GM06990 (cell line): Measurements from ENCODE around the gene DENND1A.

Experiments used
- DNase-seq: peaks from one replicate; pipeline ENCODE4 v3.0.0-alpha.2; 2011; ENCODE audit not compliant: insufficient read length; ENCODE audit errors: extremely low read depth
- H3K27me3 ChIP-seq: replicated peaks from 2 replicates; pipeline ENCODE4 v1.6.0; 2011; ENCODE audit warnings: low read length; ENCODE audit not compliant: control insufficient read depth, insufficient read depth
- H3K36me3 ChIP-seq: 2 replicates; pipeline ENCODE4 v1.5.1; 2011; ENCODE audit warnings: low read length; ENCODE audit not compliant: control insufficient read depth, insufficient read depth
- H3K4me3 ChIP-seq: replicated peaks from 2 replicates; pipeline ENCODE4 v1.5.1; 2011; ENCODE audit warnings: low read depth, mild to moderate bottlenecking, control low read depth, low read length
- TF ChIP-seq, protein P1 (sequence below): IDR thresholded peaks from 2 replicates; pipeline ENCODE4 v1.5.1; 2011; ENCODE audit warnings: low read length, control low read depth, mild to moderate bottlenecking, inconsistent platforms; ENCODE audit not compliant: insufficient read depth, poor library complexity, severe bottlenecking

Gene DENND1A

GRCh38 chr9:123471843-123472570, 457.9 kb downstream of the DENND1A start:
- TF ChIP-seq, protein P1, sequence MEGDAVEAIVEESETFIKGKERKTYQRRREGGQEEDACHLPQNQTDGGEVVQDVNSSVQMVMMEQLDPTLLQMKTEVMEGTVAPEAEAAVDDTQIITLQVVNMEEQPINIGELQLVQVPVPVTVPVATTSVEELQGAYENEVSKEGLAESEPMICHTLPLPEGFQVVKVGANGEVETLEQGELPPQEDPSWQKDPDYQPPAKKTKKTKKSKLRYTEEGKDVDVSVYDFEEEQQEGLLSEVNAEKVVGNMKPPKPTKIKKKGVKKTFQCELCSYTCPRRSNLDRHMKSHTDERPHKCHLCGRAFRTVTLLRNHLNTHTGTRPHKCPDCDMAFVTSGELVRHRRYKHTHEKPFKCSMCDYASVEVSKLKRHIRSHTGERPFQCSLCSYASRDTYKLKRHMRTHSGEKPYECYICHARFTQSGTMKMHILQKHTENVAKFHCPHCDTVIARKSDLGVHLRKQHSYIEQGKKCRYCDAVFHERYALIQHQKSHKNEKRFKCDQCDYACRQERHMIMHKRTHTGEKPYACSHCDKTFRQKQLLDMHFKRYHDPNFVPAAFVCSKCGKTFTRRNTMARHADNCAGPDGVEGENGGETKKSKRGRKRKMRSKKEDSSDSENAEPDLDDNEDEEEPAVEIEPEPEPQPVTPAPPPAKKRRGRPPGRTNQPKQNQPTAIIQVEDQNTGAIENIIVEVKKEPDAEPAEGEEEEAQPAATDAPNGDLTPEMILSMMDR, result no peak

DNA sequence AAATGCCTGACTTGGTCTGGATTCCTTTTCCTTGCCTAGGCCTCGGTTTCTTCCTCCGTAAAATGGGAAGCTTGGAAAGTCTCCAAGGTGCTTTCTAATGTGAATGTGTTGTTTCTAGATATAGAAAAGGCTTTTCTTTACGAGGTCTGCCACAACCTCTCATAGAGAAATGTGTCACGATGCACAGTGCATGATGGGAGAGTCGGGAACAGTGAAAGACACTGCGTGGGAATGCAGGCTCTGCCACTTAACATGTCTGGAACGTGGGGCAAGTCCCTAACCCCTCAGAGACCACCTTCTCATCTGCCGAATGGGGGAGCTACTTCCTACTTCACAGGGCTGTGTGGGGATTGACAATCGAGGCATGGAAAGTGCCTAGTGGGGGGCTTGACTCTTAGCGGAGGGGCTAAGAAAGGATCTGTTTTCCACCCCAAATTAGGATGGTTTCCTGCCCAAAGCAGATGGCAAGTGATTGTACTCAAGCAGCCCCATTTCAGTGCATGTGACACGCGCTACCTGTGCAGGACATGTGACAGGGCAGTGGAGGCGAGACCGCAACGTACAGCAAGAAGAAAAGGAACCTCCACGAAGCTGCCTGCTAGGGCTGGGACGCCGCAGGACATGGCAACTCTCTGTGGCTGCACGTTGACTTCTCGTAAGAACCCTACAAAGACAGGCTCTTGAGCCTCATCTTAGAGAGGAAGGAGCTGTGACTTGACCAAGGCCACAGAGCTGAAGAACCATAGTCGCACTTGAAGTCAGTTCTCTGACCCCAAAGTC, 458.7 kb downstream of the DENND1A start:
- Histone ChIP-seq H3K4me3 (no peak overlapping the region), H3K36me3 (no peaks in the 10 kb centered on the region; the same call in 1 of the 2 replicates), H3K27me3 (no peaks in the 10 kb centered on the region)
- no peak for DNase-seq
- TF ChIP-seq, protein P1, result no peak

More at GRCh38 chr9:123471843-123472570, 457.9 kb downstream of the DENND1A start:
- DNase-seq, result no peak
- H3K4me3 ChIP-seq, result no peak overlapping the region
- H3K36me3 ChIP-seq, result no peaks in the 10 kb centered on the region; the same call in 1 of the 2 replicates
- no peaks in the 10 kb centered on the region for H3K27me3 ChIP-seq

- H3K4me3 ChIP-seq, result no peak overlapping the region
- no peaks in the 10 kb centered on the region for H3K27me3 ChIP-seq
- TF ChIP-seq, protein P1, result no peak
- H3K36me3 ChIP-seq, result no peaks in the 10 kb centered on the region; the same call in 1 of the 2 replicates
- no peak for DNase-seq
Observed at GRCh38 chr9:123470121-123470782, 459.7 kb downstream of the DENND1A start.

DNA sequence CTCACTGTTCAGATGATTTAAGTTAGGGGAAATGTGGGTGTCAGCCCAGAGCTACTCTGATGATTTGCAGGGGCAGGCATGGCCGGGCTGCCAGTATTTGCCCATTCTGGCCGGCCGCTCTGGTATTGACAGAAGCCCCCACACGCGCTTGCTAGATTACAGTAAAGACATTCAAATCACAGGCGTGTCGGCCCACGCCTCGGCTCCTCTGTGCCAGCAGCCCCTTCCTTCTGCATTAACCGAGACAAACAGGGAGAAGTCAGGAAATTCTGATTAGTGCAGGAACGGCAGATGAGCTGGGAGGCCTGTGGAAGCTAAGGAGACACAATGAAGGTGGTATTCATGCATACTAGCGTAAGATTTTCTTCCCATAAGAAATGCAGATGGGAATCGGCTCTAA, 460.6 kb downstream of the DENND1A start:
- DNase-seq, result no peak
- no peaks in the 10 kb centered on the region for H3K27me3 ChIP-seq
- H3K36me3 ChIP-seq, result no peaks in the 10 kb centered on the region; the same call in 1 of the 2 replicates
- no peak overlapping the region for H3K4me3 ChIP-seq
- TF ChIP-seq, protein P1, result no peak

DNA sequence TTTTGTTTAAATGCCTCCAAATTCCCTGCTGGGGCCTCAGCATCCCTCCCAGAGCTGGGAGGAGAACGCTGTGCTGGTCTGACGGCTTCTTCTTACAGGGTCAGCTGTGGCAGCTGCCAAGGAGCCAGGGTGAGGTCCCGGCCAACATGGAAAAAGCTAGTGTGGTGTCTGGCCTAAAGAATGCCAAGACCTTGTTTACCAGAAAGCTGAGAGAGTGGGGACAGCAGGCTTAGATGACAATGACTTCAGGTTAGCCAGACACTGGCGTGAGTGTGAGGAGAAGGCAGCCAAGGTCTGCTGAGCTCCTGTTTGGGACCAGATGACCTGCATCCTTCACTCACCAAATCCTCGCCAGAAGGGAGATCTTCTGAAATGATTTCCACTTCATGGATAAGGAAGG, 461.4 kb downstream of the DENND1A start:
- no peak for DNase-seq
- Histone ChIP-seq H3K27me3 (no peaks in the 10 kb centered on the region), H3K4me3 (no peak overlapping the region), H3K36me3 (no peaks in the 10 kb centered on the region; the same call in 1 of the 2 replicates)
- TF ChIP-seq, protein P1, result no peak
